GOT3 (cell line): ENCODE data around the gene KTN1.

Experiments
- DNase-seq: peaks from one replicate; lab custom pipeline; 2025; ENCODE audit warnings: mixed read lengths; lab: John Stamatoyannopoulos, UW

The KTN1 gene

DNA sequence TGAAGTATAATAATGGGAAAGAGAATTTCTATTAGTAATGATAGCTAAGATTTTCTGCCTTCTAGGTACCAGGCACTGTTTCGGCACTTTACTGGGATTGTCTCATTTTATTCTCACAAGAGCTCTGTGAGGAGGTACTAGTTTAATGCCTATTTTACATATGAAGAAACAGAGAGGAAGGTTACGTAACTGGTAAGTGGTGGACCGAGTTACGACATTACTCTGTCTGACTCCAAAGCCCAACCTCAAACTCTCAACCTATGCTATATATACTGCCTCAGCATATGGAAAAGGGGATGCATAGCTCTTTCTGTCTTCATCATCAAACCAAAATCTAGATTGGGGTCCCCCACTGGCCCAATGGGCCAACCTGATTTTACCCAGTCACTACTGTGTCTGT lies 133.5 kb downstream of the KTN1 start:
- DNase-seq: no peak

GRCh38 chr14:55715889-55716288 lies 135.9 kb downstream of the KTN1 start:
- no peak for DNase-seq

GRCh38 chr14:55717621-55718020 lies 137.6 kb downstream of the KTN1 start:
- DNase-seq: no peak

GRCh38 chr14:55718551-55718950 lies 138.5 kb downstream of the KTN1 start:
- DNase-seq: no peak

GRCh38 chr14:55720796-55721195 lies 140.8 kb downstream of the KTN1 start:
- no peak for DNase-seq

DNA sequence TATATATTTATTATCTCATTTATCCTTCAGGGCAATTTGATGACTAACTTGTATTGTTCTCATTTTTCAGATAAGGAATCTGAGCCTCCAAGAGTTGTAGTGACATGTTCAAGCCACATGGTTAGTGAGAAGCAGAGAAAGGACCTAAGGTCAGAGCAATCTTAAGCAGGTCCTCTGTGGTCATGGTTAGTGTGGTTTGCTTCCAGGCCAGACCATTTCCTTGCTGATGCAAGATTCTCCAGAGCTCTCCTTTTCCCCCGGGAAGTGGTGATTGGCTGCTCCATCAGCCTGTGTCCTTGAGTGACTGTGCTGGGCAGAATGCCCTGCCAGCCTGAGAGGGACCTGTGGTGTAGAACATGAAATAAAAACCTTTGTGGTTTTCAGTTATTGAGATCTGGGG lies 141.3 kb downstream of the KTN1 start:
- DNase-seq: no peak

DNA sequence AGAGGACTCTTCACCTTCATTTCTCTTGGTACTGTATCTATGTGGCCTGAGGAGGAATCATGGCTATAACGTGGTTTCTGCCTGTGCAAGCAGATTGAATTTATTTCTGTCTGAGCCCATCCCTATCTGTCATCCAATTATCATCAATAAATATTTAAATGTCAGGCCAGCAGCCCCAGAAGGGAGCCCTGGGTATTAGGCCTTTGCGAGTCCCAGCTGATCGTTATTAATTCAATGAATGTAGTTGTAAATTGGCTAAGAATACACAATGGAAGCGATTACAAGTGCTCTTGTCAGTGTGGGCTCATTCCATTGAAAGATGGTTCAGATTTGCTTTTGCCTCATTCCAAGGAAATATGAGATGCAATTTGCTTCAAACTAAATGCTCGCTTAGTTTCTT lies 142.0 kb downstream of the KTN1 start:
- no peak for DNase-seq

- DNase-seq: no peak
Measured at GRCh38 chr14:55724736-55725135, 144.7 kb downstream of the KTN1 start.

GRCh38 chr14:55730592-55731310 lies 150.7 kb downstream of the KTN1 start:
- no peak for DNase-seq

DNA sequence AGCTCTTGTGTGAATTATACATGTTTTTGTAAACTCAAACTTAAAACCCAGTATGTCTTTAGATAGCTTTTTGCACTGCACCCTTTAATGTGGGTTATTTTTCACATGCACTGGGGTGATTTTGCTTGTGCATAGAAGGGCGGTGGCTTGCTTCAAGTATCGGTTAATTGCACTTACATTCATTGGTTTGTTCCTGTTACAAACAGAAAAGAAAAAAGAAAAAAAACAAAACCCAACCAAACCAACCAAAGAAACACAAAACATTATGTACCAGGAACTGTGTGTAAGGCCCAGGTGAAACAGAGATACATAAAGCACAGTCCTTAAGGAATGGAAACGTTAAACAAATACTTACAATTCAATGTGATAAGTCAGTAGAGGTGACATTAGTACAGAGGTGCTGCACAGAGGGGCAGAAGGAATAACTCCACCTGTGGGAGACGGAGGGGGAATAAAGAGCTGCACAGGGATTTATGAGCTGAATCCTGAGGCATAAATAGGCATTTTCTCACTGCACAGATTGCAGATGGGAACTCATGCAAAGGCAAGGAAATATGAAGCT lies 151.4 kb downstream of the KTN1 start:
- DNase-seq: no peak

GRCh38 chr14:55731881-55732498 lies 152.0 kb downstream of the KTN1 start:
- DNase-seq: no peak

DNA sequence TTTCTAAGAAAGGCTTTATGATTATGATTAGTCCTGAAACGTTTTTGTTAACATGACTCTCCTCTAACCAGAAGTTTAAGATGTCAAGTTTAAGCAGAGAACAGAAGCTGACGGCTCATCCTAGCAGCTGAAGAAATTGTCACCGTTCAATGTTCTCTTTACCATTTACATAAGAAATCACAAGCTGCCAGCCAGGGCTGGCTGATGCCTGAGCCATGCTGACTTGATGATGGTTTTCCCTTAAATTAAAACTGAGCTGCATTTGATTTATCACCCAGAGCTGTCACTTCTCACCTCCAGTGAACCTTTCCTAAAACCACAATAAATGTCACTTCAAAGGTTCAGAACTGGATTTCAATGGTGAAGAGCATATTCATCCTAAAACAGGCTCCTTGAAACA lies 153.6 kb downstream of the KTN1 start:
- DNase-seq: no peak
